CD4-positive, alpha-beta T cell treated with Interleukin-4 for 4 hours (primary cell): ENCODE results near the gene CLVS2.

Experiments
- DNase-seq: peaks from one replicate; pipeline ENCODE4 v3.0.0-alpha.2; 2020

The CLVS2 gene

GRCh38 chr6:122995921-122996793, at the start of gene CLVS2:
TSS of gene CLVS2 (plus strand) at chr6:122996235. CDS start at chr6:122997778, 1,543 bp downstream.
- no peak for DNase-seq

- DNase-seq: no peak
Observed at GRCh38 chr6:122947355-122947754, 48.7 kb upstream of the CLVS2 start.

GRCh38 chr6:122953766-122954165, 42.3 kb upstream of the CLVS2 start:
- DNase-seq: no peak

- DNase-seq: no peak
Observed at GRCh38 chr6:122956376-122956775, 39.7 kb upstream of the CLVS2 start.

- DNase-seq: no peak
Observed at GRCh38 chr6:122962000-122962624, 33.9 kb upstream of the CLVS2 start.

- DNase-seq: no peak
Observed at GRCh38 chr6:122969999-122970533, 26.0 kb upstream of the CLVS2 start.

GRCh38 chr6:122977180-122977579, 18.9 kb upstream of the CLVS2 start:
- DNase-seq: no peak

GRCh38 chr6:122984393-122984792, 11.6 kb upstream of the CLVS2 start:
- DNase-seq: no peak

- DNase-seq: no peak
Observed at GRCh38 chr6:122994256-122994655, 1.8 kb upstream of the CLVS2 start.

- DNase-seq: no peak
Observed at GRCh38 chr6:122996794-122997505, 915 bp downstream of the CLVS2 start.

GRCh38 chr6:122997541-122998150, 1.6 kb downstream of the CLVS2 start:
- no peak for DNase-seq

- no peak for DNase-seq
Observed at GRCh38 chr6:122998403-122998975, 2.5 kb downstream of the CLVS2 start.

GRCh38 chr6:123000244-123000770, 4.3 kb downstream of the CLVS2 start:
- DNase-seq: no peak

GRCh38 chr6:123001540-123001939, 5.5 kb downstream of the CLVS2 start:
- no peak for DNase-seq

- DNase-seq: no peak
Observed at GRCh38 chr6:123007885-123008284, 11.8 kb downstream of the CLVS2 start.

GRCh38 chr6:123009059-123009458, 13.0 kb downstream of the CLVS2 start:
- no peak for DNase-seq

- DNase-seq: no peak
Observed at GRCh38 chr6:123014835-123015234, 18.8 kb downstream of the CLVS2 start.

GRCh38 chr6:123016431-123017103, 20.5 kb downstream of the CLVS2 start:
- DNase-seq: no peak

GRCh38 chr6:123017104-123017682, 21.2 kb downstream of the CLVS2 start:
- DNase-seq: no peak

- no peak for DNase-seq
Observed at GRCh38 chr6:123022975-123023374, 26.9 kb downstream of the CLVS2 start.

GRCh38 chr6:123024976-123025375, 28.9 kb downstream of the CLVS2 start:
- no peak for DNase-seq
